ENCODE results near the gene DENND4A.

The DENND4A gene

DNA sequence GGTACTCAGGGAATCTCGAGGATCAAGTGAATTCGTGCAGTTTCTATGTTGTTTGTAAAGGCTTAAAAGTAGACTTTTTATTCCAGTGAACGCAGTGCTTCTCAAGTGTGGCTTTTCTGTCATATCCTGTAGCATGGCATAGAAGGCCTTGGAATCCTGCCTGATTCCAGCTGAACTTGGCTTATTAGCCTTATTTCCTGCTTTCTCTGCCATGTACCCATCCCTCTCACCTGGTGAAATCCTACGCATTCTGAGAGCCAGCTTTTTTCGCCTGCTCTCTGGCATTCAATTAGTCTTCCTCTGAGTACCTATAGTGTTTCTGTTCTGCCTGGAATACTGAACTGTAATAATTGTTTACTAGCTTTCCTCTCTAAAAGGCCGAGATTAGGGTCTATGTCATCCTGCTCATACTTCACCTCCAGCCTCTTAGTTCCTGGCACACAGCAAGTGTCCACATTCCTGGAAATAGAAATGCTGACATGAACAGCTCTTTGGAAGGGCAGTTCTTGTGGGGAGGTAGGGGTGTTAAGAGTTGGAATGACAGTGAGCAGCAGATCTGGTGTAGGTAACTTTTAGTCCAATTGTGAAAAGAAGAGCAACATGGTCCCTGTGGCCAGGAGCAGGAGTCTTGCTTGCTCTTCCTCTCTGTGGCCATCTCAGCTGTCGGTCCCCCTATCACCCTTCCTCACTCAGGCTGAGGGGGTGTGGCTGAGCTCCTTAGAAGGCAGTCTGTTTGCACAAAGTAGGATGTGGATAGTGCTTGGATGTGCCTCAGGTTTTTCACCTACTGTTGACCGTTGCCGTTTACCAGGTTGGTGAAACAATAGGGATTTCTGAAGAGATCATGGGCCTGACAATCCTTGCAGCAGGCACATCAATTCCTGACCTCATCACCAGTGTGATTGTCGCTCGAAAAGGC is 140.0 kb downstream of the DENND4A start:
- DNase-seq (ENCODE audit: insufficient read length) = no peak

DNA sequence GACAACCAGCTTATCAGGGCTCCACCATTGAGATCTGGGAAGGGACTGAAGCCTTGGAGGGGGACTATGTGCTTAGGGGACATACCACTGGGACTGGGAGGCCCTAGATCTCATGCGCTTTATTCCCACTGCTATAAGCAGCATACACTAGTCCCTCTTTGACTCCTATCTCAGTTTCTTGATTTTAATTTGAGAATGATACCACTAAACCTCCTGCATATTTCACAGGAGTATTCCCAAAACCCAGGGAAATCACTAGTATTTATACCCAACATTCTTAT is 141.1 kb downstream of the DENND4A start:
- peak; percentile 42; the same call in 1 of the 2 replicates for TF ChIP-seq POLR2AphosphoS5 (IDR thresholded peaks at IDR 0.05; ENCODE audit: low read depth, low read length)
- TF ChIP-seq POLR2A (IDR thresholded peaks at IDR 0.05; ENCODE audit: low read depth, low read length) = peak; percentile 43; the same call in 1 of the 2 replicates
- TF ChIP-seq TAF1 (IDR thresholded peaks at IDR 0.05; ENCODE audit: borderline replicate concordance, low read depth, low read length) = no peak
- DNase-seq (ENCODE audit: insufficient read length) = no peak
- FAIRE-seq = no peak

More for the DNA sequence above, 140.0 kb downstream of the DENND4A start:
- TF ChIP-seq TAF1 (IDR thresholded peaks at IDR 0.05; ENCODE audit: borderline replicate concordance, low read depth, low read length) = no peak
- peak; percentile 12; the same call in 1 of the 2 replicates for TF ChIP-seq POLR2A (IDR thresholded peaks at IDR 0.05; ENCODE audit: low read depth, low read length)
- FAIRE-seq = no peak

DNA sequence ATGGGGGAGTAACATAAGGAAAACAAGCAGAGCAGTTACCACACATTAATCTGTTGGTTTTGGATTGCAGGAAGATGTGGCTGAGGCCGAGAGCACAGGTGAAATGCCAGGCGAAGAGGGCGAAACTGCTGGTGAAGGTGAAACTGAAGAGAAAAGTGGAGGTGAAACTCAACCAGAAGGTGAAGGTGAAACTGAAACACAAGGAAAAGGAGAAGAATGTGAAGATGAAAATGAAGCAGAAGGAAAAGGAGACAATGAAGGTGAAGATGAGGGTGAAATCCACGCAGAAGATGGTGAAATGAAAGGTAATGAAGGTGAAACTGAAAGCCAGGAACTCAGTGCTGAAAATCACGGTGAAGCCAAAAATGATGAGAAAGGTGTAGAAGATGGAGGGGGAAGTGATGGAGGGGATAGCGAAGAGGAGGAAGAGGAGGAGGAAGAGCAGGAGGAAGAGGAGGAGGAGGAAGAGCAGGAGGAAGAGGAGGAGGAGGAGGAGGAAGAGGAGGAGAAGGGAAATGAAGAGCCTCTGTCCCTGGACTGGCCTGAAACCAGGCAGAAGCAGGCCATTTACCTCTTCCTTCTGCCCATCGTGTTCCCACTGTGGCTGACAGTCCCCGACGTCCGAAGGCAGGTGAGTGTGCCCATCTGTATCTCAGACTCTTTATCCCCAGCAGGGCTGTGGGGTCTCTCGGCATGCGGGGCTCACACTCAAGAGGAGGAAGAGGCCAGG is 141.6 kb downstream of the DENND4A start:
- FAIRE-seq = peak; percentile 46
- no peak for DNase-seq (ENCODE audit: insufficient read length)
- TF ChIP-seq POLR2AphosphoS5 (IDR thresholded peaks at IDR 0.05; ENCODE audit: low read depth, low read length) = peak; percentile 46; the same call in 1 of the 2 replicates
- no peak for TF ChIP-seq TAF1 (IDR thresholded peaks at IDR 0.05; ENCODE audit: borderline replicate concordance, low read depth, low read length)
- no peak; the same call in 1 of the 2 replicates for TF ChIP-seq POLR2A (IDR thresholded peaks at IDR 0.05; ENCODE audit: low read depth, low read length)

DNA sequence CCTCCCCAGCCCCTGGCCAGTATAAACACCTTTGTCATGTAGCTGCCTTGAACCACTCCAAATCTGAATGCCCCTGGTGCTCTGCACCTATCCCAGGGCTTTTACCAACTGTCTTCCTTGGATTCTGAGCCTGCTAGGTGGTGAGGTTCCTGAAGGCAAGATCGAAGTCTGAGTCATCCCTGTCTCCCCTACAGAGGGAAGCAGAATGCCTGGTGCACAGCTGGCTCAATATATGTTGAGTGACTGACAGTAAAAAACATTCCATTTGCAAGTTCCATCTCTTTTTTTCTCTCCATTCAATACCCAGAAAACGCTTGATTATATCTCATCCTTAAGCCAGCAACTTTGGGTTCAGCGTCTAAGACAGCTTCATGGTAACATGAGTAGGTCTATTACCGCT is 145.6 kb downstream of the DENND4A start:
- no peak for FAIRE-seq
- no peak for TF ChIP-seq POLR2A (IDR thresholded peaks at IDR 0.05; ENCODE audit: low read depth, low read length)
- no peak for TF ChIP-seq TAF1 (IDR thresholded peaks at IDR 0.05; ENCODE audit: borderline replicate concordance, low read depth, low read length)
- TF ChIP-seq POLR2AphosphoS5 (IDR thresholded peaks at IDR 0.05; ENCODE audit: low read depth, low read length) = no peak
- DNase-seq (ENCODE audit: insufficient read length) = no peak

DNA sequence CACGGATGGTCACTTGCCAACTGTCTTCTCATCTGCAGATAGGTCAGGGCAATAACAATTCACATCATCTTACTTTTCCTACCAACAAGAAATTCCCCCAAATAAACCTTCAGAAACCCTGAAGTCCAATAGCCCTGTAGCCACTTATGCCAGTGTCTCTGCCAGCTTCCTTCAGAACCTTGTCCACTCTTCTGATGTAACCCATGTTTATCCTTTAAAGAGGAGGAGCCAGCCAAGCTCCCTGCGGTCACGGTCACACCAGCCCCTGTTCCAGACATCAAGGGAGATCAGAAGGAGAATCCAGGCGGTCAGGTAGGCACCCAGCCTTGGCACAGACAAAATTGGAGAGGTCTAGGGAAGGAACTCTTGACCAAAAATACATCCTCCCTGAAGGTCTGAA is 146.7 kb downstream of the DENND4A start:
- no peak for FAIRE-seq
- no peak for TF ChIP-seq POLR2AphosphoS5 (IDR thresholded peaks at IDR 0.05; ENCODE audit: low read depth, low read length)
- TF ChIP-seq TAF1 (IDR thresholded peaks at IDR 0.05; ENCODE audit: borderline replicate concordance, low read depth, low read length) = no peak
- TF ChIP-seq POLR2A (IDR thresholded peaks at IDR 0.05; ENCODE audit: low read depth, low read length) = no peak

DNA sequence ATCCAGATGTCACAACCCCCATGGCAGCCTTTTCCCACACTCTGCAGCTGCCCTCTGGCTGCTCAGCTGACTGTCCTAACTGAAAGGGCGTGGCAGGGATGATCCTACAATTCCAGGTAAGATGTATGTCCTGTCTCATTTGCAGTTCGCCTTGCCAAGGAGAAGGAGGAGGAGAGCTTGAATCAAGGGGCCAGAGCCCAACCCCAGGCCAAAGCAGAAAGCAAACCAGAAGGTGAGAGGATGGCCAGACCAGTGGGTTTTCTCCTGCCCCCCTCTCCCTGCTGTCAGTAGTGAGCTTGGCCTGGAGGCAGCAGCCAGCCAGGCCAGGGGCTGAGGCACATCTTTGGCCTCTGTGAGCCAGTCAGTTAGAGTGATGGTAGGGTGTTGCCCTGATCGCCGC is 147.8 kb downstream of the DENND4A start:
- no peak for DNase-seq (ENCODE audit: insufficient read length)
- no peak for FAIRE-seq
- TF ChIP-seq POLR2A (IDR thresholded peaks at IDR 0.05; ENCODE audit: low read depth, low read length) (no peak), POLR2AphosphoS5 (IDR thresholded peaks at IDR 0.05; ENCODE audit: low read depth, low read length) (0 out of 2 replicates have a peak, but pooled peaks have one; percentile 35), TAF1 (IDR thresholded peaks at IDR 0.05; ENCODE audit: borderline replicate concordance, low read depth, low read length) (no peak)

More for the DNA sequence above, 146.7 kb downstream of the DENND4A start:
- no peak for DNase-seq (ENCODE audit: insufficient read length)

DNA sequence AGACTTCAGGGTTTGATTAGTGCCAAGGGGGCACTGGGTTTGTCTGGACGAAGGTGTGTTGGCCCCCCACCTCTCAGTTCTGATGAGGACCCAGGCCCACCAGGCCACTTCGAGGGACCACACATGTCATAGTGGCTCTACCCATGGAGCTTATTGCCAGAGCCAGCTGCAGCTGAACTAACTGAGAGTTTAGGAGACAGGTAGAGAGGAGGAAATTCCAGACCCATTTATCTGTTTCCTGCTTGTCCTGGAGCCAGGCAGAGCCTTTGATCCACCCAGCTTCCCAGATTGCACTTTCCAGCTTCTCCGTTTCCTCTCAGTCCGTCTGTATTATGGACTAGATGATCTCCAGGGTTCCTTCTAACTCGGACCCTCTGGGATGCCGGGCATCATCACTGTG is 149.5 kb downstream of the DENND4A start:
- DNase-seq (ENCODE audit: insufficient read length) = no peak
- no peak for FAIRE-seq
- TF ChIP-seq TAF1 (IDR thresholded peaks at IDR 0.05; ENCODE audit: borderline replicate concordance, low read depth, low read length) = no peak
- no peak; the same call in 1 of the 2 replicates for TF ChIP-seq POLR2AphosphoS5 (IDR thresholded peaks at IDR 0.05; ENCODE audit: low read depth, low read length)
- TF ChIP-seq POLR2A (IDR thresholded peaks at IDR 0.05; ENCODE audit: low read depth, low read length) = no peak

DNA sequence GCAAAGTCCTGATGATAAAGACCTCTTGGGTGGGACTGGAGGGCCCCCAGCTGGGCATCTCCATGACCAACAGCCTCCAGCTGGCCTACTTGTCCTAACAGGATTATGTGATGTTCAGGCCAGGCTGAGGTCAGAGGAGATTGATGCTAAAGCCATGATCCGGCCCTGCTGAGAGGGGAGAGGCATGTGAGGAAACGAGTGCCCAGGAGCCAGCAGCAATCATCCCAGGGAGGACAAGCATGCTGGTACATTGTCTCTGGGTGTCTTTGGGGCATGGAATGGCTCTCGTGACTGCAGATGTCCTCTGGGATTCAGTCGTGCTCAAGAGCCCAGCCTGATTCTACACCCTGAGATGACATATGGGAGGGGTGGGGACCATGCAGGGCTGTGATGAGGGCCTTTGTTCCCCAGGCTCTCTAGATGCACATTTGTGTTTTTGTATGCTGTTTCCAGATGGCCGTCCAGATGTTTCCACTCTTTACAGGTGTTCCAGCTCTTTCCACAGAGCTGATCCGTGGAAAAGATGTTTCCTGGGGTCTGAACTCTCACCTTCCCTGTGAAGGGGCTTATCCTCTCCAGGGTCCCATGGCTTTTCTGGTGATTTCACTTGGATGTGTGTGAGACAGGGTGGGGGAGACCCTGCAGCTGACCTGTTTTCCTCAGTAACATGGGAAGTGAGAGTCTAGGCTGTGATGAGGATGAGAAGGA is 150.2 kb downstream of the DENND4A start:
- DNase-seq (ENCODE audit: insufficient read length) = no peak
- TF ChIP-seq TAF1 (IDR thresholded peaks at IDR 0.05; ENCODE audit: borderline replicate concordance, low read depth, low read length) (no peak), POLR2AphosphoS5 (IDR thresholded peaks at IDR 0.05; ENCODE audit: low read depth, low read length) (peak; percentile 73)
- no peak for FAIRE-seq

DNA sequence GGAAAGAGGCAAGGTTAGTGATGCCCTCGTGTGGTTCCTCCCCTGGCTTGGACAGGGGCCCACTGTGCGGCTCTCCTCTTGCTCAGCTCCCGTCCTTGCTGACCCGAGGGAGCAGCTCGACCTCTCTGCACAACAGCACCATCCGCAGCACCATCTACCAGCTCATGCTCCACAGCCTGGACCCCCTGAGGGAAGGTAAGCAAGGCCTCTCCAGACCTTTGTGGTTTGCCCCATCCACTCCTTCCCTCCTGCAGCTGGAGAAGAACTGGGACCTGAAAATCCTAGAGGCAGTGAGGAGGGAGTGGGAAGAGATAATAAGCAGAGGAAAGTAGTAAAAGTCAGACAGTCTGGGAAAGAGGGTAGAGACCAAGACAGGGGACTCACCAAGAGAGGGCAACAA is 152.6 kb downstream of the DENND4A start:
- no peak for DNase-seq (ENCODE audit: insufficient read length)
- FAIRE-seq = no peak
- TF ChIP-seq POLR2A (IDR thresholded peaks at IDR 0.05; ENCODE audit: low read depth, low read length) (no peak), TAF1 (IDR thresholded peaks at IDR 0.05; ENCODE audit: borderline replicate concordance, low read depth, low read length) (no peak), POLR2AphosphoS5 (IDR thresholded peaks at IDR 0.05; ENCODE audit: low read depth, low read length) (no peak)

DNA sequence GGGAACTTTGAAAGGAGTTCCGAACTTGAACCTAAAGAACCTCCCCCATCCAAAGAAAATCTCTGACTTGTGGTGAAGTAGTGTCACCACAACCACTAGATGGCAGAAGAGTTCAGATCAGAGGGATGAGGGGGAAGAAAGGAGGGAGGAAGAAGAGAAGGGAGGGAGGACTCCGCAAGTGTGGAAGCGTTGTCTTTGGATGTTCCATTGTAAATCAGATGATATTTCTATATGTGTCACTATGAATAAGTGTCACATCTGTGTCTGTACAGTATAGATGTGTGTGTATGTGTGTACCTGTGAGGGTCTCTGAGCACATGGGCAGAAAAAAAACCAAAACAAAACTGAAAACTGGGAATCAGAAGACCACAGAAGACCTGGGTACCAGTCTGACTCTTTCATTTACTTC is 153.4 kb downstream of the DENND4A start:
- DNase-seq (ENCODE audit: insufficient read length) = peak; percentile 49
- FAIRE-seq = peak; percentile 64

DNA sequence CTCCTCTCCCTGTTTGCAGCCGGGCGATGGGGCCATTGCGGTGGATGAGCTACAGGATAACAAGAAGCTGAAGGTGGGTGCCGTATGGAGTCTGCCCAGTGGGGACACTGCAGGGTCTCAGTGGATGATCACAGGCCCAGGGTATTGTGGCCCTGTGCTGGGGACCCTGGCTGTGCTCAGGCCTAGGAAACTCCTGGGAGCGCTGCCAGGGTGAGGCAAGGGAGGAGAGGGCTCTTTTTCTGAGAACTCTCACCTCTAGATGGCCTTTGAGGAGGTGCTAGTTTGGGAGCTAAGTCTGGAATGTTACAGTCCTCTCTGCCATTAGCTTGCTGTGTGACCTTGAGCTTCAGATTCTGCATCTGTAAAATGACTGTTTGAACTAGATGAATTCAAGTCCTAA is 154.0 kb downstream of the DENND4A start:
- FAIRE-seq = no peak
- DNase-seq (ENCODE audit: insufficient read length) = no peak
- TF ChIP-seq POLR2AphosphoS5 (IDR thresholded peaks at IDR 0.05; ENCODE audit: low read depth, low read length) (no peak), POLR2A (IDR thresholded peaks at IDR 0.05; ENCODE audit: low read depth, low read length) (no peak), TAF1 (IDR thresholded peaks at IDR 0.05; ENCODE audit: borderline replicate concordance, low read depth, low read length) (no peak)

More for the DNA sequence above, 153.4 kb downstream of the DENND4A start:
- no peak for TF ChIP-seq TAF1 (IDR thresholded peaks at IDR 0.05; ENCODE audit: borderline replicate concordance, low read depth, low read length)
- TF ChIP-seq POLR2AphosphoS5 (IDR thresholded peaks at IDR 0.05; ENCODE audit: low read depth, low read length) = no peak
- no peak for TF ChIP-seq POLR2A (IDR thresholded peaks at IDR 0.05; ENCODE audit: low read depth, low read length)

All from GM12892 (cell line).